ENCODE measurements around the gene RAMP2.

GRCh38 chr17:42773290-42774035, 12.4 kb downstream of the RAMP2 start, which contains the start of gene VPS25:
- TF ChIP-seq CTCF (IDR thresholded peaks at IDR 0.05) = no peak
- peak in 1 of 2 donors; percentile 51 for TF ChIP-seq POLR2A (IDR thresholded peaks at IDR 0.05)
- TF ChIP-seq EP300 (IDR thresholded peaks at IDR 0.05) = peak in 1 of 2 donors; percentile 91
